Measurements from ENCODE around the gene AIFM1.

AIFM1 gene

DNA sequence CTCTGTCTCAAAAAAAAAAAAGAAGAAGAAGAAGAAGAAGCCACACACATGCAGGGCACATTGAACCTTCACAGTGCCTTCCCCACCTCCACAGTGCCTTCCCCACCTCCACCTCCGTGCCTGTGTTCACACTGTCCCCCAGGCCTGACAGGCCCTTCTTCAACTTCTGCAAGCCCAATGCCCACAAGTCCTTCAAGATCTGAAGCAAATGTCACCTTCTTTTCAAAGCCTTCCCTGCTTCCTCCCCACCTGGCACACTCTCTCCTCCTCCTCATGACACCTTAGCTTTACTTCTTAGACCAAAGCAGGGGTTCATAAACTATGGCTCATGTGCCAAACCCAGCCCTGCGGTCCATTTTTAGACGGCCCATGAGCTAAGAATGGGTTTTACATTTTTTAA is 75.3 kb downstream of the AIFM1 start:
- DNase-seq: no peak

DNA sequence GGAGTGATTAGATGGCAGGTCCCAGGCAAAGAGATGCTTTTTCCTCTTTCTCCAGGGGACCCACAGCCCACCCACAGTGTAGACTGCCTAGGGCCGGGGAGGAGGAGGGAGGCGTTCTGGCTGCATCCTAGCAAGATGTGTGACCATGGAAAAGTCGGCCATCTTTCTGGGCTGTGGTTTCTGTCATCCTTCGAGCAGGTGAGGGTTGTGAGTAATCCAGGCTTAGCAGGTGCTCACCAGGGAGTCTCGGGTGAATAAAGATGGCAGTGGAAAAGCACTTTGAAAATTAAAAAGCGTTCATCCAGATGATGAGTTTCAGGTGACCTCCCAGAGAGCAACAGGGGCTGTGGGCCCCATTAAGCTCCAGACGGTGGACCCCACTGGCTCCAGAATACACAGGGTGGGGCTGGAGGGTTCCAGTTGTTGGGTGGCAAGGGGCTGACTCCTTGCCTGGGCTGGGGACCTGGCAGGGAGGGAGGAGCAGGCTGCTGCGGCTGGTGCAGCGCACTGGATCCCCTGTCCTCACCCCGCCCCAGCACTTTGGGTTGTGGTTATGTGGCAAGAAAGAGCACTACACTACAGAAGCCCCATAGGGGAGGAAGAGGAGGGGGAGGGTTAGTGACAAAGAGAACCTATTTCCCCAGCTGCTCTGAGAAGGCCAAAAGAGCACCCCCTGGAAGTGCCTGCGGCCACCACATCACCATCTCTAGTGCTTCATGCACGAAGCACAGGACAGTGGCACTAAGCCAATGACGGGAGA is 79.0 kb downstream of the AIFM1 start:
- DNase-seq: peak; percentile 71

DNA sequence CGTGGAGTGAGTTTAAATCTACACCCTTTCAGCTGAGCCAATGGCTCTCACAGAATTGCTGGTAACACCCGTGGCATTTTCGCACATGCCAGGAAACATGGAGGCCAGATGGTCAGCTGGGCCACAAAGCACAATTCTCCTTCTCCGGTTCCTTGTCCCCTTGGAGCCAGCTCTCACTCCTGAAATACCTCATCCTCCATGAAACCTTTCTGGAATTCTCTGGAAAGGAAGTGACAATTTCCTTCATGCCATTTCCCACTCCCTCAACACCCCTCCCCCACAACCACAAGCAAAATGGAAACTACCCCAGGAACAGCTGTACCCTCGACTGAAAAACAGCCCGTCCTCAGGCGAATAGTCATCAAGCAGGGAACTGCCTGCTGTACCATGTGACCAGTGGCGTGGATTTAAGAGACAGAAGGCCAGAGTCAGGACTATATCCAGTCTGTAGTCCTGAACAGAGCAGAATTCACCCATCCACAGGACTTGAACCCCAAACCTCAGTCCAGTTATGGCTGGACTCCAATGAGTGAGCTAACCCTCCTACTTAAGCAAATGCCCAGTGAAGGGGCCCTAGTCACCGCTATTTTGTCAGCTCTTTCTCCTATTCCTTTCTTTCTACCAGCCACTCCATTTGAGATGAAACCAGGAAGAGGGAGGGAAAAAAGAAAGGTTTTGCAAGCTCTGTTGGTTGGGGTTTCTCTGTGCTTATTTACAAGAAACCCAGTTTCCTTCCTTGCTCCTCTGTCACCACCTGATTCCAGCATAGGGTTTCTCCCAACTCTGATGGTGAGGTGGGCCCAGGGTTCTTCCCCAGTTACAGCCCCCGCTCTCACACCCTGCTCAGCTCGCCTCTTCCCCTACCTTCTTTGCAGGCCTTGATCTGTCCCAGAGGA is 79.8 kb downstream of the AIFM1 start:
- DNase-seq: no peak

DNA sequence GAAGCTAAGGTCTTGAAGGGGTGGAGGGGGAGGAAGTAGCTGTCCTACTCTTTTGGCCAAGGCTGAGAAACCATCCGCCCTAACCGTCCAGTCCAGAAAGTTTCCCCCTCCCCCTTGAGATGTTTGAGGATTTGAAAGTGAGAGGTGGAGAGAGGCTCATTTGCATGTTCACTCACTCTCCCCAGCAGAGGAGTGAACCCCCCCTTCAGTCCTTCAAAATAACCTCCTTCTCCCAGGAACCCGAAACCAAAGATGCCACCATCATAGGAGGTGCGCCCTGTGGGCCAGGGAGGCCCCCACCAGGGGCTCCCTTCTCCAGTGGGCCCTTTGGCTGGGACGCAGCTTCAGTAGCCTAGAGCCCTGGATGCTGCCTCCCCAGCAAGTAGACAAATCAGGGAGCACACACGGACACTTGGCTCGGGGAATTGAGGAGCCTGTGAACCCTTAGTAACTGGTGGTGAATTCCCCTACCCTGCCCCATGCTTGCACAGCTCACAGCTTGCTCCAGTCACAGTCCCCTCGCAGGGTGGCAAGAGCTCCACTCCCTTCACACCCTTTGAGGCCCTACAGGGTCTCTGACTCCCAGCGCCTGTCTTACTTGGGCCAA is 80.9 kb downstream of the AIFM1 start:
- DNase-seq: no peak

DNA sequence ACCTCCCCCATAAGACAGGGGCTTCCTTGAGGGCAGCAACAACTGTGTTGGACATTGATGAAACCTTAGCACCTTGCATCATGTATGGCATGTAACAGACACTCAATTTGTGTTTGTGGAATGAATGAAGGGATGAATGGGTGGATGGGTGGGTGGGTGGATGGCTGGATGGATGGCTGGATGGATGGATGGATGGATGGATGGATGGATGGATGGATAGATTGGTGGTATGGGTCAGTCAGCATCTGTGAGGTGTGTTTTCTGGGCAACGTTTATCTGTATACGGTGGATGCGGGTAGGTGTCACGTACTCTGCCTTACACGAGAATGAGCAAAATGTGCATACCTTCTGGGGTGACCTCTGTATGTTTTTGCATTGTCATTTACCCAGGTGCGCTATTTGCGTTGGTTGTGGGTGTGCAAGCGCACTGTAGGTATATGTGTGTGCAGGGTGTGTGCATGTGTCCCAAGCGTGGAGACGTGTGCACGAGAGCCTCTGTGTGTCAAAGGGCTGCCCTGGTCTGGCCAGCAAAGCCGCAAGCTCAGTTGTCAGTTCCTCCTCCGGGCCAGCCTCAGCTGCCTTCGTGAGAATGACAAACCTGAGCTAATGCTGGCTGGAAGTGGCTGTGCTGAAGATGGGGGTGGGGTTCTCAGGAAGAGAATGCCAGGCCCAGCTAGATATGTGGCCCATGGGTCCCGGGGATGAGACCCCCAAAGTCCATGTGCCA is 81.8 kb downstream of the AIFM1 start:
- no peak for DNase-seq

DNA sequence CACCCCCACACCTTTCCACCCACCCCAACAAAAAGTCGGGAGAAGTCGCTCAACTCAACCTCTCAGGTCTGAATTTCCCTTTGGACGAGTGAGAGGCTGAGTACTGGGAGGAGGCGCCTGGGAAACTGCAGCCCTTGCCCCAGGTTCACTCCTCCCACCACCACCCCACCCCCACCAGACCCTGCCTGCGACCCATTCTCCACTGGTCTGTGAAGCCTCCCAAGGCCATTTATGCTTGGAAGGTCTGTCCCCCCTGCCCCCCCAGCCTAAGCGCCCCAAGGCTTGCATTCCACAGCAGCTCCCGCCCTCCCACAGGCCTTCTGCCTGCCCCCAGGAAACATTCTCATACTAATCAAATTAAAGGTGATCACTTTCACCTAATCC is 82.5 kb downstream of the AIFM1 start:
- DNase-seq: no peak

DNA sequence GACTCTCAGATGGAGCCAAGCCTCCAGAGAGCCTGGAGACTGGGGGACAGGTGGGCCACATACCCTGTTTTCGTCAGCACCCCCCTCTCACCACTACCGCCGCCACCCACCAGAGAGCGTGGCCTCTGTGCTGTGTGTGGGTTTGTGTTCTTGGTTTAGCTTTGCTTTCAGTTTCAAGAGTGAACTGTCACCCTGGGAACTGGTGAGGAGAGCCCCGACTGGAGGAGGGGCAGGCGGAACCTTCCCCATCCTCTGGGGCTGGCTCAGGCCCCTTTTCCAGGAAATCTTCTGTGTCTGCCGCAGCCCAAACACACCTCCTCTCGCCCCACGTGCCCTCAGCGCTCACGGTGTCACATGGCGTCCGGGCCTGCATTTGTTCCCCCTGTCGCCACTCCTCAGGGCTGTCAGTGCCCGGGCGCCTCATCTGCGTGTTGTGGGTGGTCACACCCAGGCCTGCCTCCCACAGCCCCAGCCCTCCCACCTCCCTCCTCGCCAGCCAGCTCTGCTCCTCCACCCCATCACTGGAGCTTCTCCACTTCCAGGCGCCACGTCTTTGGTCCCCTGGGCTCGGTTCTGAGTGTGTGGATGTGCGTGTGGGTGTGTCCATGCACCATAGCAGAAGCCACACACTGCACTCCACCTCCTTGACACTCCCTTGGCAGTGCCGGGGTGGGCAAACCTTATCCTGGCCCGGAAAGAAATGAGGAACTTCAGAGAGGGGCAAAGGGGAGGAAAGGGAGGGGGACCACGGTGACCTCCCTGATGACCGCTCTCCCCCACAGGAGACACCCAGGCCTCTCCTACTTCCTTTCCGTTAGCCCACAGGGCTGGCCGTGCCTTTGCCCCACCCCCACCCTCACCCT is 83.2 kb downstream of the AIFM1 start:
- DNase-seq: peak; percentile 84

DNA sequence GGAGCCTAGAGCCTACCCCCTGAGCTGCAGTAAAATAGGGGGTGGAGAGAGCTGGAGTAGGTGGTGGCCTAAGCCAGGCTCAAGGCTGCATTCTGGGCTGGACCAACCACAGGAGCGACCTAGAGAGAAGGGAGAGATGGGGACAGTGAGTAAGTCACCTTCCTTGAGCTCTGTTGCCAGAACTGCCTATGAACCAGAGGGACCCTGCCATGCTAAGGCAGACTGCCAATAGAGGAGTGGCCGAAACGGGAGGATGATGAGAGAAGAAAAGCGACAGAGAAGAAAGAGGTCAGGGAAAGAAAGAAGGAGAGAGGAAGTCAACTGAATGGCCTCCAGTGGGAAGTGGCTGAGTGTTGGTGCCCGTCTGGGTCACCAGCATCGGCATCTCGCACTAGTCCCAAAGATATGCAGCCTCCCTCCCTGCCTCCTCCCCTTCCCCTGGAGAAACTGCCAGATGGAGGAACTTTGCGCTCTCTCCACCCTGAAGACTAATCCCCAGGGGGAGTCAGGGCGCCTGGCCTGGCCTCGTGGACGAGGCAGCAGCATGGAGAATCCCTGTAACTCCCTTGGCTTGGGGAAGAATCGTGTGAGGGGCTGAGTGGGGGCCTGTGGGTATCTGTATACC is 84.1 kb downstream of the AIFM1 start:
- no peak for DNase-seq

DNA sequence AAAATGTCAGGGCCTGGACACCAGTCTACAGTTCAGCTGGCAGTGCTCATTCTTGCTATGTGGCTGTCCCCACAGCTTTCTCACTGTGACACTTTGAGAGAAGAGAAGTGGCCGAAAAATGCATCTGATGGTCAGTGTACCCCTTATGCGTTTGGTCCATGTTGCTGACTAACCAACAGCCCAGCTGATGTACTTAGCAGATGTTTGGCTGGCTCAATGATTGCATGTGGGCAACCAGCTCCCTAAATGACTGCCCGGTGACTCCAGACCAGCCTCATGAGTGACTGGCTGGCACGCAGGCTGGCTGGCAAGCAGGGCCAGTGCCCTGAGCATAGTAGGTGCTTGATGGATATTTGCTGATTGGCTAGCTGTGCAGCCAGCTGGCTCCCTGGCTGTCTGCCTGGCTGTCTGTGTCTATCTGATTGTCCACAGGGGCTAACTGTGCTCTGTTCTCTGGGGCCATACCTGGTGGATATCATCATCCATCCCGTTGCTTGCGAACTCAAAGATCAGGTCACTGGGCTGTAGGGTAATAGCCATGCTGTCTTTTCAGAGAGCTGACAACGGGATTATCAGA is 84.8 kb downstream of the AIFM1 start:
- no peak for DNase-seq

DNA sequence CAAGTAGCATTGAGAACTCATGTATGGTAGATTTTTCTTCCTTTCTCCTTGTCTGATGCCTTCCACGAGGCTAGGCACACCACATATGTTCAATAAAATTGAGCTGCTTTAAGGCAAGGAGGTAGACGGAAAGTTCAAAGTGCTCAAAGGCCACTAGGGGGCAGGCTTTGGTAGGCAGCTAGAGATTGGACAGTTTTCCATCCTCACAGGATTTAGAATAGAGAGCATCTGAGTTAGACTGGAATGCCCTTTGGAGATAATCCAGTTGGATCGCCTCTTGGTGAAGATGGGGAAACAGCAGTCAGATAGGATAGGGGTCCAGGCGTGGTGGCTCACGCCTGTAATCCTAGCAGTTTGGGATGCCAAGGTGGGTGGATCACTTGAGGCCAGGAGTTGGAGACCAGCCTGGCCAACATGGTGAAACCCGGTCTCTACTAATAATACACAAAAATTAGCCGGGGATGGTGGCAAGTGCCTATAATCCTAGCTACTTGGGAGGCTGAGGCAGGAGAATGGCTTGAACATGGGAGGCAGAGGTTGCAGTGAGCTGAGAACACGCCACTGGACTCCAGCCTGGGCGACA is 85.7 kb downstream of the AIFM1 start:
- peak; percentile 50 for DNase-seq

Data from stimulated activated CD4-positive, alpha-beta T cell treated with anti-CD3 and anti-CD28 coated beads, Interleukin-1b, Interleukin-23, amount 100 ng/mL, for 48 hours (primary cell).